GM19395 (cell line): ENCODE data around the gene PDE8B.

ENCODE experiments used
- ATAC-seq: cut with Tn5 transposase; IDR thresholded peaks from one replicate; pipeline ENCODE4 v1.9.1; 2021; ENCODE audit warnings: mild to moderate bottlenecking, moderate library complexity; ENCODE audit not compliant: unreplicated experiment

Gene PDE8B

DNA sequence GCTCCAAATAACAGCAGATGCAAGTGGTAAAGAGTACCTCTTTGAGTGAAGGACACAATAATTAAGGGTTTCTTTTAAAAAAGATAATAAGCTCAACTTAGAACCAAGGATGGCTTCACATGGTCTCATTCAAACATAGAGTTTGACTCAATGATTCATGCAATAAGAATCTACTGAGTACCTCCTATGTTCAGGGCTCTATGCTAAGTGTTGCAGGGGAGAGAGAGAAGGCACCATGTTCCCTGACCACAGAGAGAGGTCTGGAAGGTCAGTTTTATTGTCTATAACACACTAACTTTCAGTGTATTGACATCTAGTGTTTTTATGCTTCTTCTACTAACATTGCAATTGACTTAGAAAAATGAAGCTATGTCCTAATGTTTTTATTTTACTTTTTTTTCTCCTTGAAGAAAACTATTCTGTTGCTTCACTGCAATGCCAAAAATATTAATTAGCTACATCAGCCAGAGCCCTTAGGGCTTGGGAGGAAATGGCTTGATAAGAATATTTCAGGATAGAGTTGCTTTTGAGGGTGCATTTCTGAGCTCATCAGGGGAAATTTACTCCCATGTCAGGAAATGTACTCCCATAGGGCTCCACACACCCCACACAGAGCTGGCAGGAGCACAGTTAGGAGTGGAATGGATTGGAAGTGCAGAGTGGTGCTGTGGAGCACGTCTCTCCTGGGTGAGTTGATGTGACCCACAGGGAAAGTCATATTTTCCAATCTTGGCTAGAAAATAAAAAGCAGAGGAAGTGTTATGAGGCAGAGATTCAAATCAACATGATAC lies 106.6 kb downstream of the PDE8B start:
- no peak for ATAC-seq

GRCh38 chr5:77318060-77318459 lies 107.6 kb downstream of the PDE8B start:
- no peak for ATAC-seq

GRCh38 chr5:77319117-77319804 lies 108.8 kb downstream of the PDE8B start:
- ATAC-seq, result no peak

- ATAC-seq, result no peak
Observed at GRCh38 chr5:77321793-77322394, 111.4 kb downstream of the PDE8B start.

- no peak for ATAC-seq
Observed at GRCh38 chr5:77322406-77322805, 111.9 kb downstream of the PDE8B start.

DNA sequence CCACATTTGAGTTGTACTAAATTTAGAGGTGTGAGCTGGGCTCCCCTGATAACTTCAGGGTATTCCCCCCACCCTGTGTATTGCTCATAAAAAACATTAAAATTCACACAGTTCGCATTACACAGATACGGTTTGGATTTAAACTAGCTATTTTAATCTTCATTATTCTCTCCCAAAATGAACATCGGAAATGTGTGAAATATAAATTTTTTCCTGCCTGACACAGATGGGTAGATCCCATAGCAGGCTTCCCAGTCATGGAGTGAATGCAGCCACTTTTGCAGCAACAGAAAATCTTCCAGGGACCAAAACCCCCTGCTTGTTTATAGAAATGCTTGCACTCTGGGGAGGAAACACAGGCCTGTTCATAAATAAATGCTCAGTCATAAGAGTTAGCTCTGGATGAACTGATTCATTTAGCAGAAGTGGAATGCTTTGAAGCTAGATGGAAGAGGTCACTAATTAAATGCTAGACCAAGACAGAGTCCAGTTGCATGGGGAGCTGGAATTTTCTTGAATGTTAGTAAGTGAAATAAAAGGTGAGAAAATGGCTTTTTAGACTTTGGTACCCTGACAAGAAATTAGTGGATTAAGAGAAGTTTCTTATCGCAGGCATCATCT lies 115.6 kb downstream of the PDE8B start:
- ATAC-seq, result no peak

DNA sequence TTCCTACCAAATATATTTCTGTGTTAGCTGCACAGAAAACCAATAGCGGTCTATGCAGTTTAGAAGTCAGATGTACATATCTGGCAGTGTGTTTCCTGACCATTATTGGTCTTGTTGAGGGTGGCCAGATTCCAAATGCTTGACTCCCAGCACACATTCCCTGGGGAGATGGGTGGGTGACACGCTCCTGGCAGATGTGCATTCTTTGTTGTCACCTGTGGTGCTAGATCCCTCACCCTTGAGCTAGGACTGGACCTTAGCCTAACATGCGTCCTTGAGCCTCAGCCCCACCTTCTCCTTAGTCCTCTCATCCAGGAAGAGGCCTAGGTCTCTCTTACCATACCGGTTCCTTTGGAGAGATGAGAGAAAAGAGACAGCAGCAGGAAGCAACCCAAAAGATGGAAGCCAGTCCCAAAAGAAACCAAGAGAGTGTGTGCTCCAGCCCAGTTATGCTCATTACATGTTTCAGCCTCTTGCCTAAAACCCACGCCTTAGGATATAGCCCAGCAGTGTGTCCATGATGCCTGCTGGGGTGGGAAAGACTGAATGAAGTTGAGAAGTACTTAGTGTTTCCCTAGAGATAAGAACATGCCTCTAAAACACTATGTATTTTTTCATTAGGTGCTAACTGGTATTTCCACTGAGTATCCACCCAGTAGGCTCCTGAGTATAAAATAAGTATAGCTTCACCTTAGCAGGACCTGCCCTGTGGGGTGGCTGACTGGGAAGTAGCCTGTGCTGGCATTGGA lies 116.7 kb downstream of the PDE8B start:
- ATAC-seq, result no peak

- no peak for ATAC-seq
Observed at GRCh38 chr5:77328930-77329647, 118.6 kb downstream of the PDE8B start.

- no peak for ATAC-seq
Observed at GRCh38 chr5:77329664-77330430, 119.4 kb downstream of the PDE8B start.

- ATAC-seq, result no peak
Observed at GRCh38 chr5:77333036-77333435, 122.6 kb downstream of the PDE8B start.

GRCh38 chr5:77333451-77334123 lies 123.1 kb downstream of the PDE8B start:
- no peak for ATAC-seq

DNA sequence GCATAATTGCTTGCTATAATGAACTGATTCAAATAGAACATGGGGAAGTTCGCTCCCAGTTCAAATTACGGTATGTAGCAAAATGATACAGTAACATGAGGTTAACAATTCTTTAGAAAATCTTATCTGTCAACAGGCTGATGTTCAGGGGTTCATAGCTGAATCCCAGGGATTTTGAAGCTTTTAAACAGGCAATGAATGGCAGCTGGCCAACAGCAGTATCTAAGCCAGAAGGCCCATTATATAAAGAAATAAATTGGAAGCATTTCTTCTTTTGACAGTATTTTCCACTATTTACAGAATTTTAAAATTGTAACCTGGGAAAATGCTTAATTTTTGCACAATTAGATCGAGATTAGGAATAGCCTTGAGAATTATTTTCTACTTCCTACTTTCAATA lies 126.8 kb downstream of the PDE8B start:
- ATAC-seq, result no peak

DNA sequence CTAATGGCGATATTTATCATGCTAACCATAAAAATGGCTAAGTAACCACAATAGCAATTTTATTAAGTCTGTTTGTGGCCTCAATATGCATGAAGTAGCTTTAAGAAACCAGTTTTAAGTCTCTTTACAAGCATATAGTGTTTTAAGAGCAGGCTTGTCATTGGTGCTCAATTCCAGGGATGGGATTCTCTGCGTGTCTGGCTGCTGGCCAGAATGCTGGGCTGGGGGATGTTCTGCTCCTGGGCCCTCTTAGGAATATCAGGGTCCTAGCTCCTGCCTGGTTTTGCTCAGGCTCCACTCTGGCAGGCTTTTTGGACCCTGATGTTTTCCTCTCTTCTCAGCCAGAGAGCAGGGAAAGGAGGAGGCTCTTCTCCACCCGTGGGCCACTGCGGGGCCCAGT lies 127.2 kb downstream of the PDE8B start:
- no peak for ATAC-seq

GRCh38 chr5:77339337-77339890 lies 128.9 kb downstream of the PDE8B start:
- no peak for ATAC-seq

- no peak for ATAC-seq
Observed at GRCh38 chr5:77343165-77343564, 132.7 kb downstream of the PDE8B start.

DNA sequence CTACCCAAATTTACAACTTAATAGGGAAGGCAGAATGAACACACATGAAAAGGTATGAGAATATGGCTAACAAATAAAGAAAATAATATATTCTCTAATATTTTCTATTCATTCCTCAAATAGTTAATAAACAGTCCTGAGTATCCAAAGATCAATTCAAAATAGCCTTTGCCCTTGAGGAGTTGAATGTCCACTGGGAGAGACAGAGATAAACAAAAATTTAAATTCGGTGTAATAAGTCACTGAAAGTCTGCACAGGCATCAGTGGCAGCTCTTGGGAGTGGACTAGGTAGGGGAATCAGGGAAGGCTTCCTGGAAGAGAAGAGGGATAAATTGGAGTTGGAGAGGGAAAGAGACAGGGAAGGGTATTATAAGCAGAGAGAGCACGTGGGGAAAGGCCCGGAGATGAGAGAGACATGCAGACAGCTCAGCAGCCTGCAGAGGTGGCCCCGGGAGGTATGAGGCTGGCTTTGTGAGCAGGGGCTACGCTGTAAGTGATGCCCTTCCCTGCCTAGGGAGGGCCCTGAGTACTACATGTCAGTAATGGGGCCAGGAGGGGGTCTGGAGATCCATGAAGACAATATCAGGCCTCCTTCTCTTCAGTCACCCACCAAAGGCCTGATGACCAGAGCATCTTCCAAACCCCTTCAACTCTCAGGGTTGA lies 137.1 kb downstream of the PDE8B start:
- no peak for ATAC-seq

DNA sequence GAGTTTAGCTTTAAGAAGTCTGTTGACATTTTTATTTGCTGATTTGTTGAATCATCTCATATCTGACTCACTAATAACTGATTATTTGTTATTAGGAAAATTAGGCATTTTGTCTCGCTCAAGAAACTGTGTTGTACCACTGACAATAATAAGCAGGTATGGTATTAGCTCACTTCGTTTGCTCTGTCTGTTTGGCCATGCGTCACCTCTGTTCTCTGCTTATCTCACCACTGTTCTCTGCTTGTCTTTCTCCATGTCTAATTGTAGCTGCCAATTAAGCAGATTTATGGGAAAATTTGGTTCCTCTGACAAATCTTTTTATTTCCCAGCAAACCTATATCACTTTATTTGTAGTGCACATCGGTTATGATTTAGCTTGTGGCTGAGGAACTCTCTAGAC lies 142.8 kb downstream of the PDE8B start:
- ATAC-seq, result no peak

DNA sequence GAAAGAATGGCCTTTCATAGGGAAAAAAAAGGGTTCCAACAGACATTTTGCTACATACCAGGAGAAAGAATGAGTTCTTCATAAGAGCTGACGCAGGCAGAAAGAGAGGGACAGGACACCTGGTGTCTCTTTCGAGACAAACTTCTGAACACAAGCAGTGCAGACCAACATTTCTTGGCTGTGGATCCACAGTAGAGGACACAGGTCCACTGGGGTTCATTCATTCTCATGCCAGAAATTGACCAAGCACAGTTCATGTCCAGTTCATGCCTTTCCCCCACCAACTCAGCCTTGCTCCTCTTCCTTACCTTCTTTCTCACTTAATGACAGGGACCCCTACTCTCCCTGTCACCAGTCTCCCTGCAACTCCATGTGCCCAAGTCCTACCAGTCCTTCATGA lies 144.0 kb downstream of the PDE8B start:
- no peak for ATAC-seq
